Endodermal cell (in vitro differentiated cells): ENCODE results near the gene CDC123. TPM values are rescaled to one million over a fixed set of nuclear protein-coding genes. Genes with fewer than 3 reads are reported as not detected.

Experiments
- DNase-seq: peaks from one replicate; pipeline ENCODE4 v3.0.0-alpha.2; 2017
- H3K27ac ChIP-seq: 2 replicates; pipeline ENCODE4 v1.5.1; 2013; ENCODE audit warnings: mild to moderate bottlenecking, low read depth, low read length, moderate library complexity
- H3K27me3 ChIP-seq: 2 replicates; pipeline ENCODE4 v1.6.1; 2013; ENCODE audit warnings: mild to moderate bottlenecking, low read length, moderate library complexity; ENCODE audit not compliant: insufficient read depth, control insufficient read depth, poor library complexity, severe bottlenecking
- H3K36me3 ChIP-seq: 2 replicates; pipeline ENCODE4 v1.7.0; 2013; ENCODE audit warnings: mild to moderate bottlenecking, low read length, moderate library complexity; ENCODE audit not compliant: control insufficient read depth, insufficient read depth
- H3K4me1 ChIP-seq: one replicate; pipeline ENCODE4 v1.7.0; 2013; ENCODE audit warnings: low read length; ENCODE audit not compliant: control insufficient read depth, insufficient read depth
- H3K4me3 ChIP-seq: 2 replicates; pipeline ENCODE4 v1.5.1; 2013; ENCODE audit warnings: mild to moderate bottlenecking, low read length, moderate library complexity
- H3K9ac ChIP-seq: 2 replicates; pipeline ENCODE4 v1.6.1; 2013; ENCODE audit warnings: mild to moderate bottlenecking, low read length, moderate library complexity; ENCODE audit not compliant: poor library complexity, severe bottlenecking; ENCODE audit errors: extremely low read depth
- H3K9me3 ChIP-seq: 2 replicates; pipeline ENCODE4 v1.6.1; 2013; ENCODE audit warnings: mild to moderate bottlenecking, low read length, moderate library complexity; ENCODE audit not compliant: control insufficient read depth
- H3K27ac Mint-ChIP-seq: 2 replicates; pipeline ENCODE4 v1.8.0; 2020; ENCODE audit warnings: mixed read lengths
- H3K27me3 Mint-ChIP-seq: 2 replicates; pipeline ENCODE4 v1.8.0; 2021; ENCODE audit warnings: mild to moderate bottlenecking, mixed read lengths; ENCODE audit not compliant: insufficient read depth
- H3K36me3 Mint-ChIP-seq: 2 replicates; pipeline ENCODE4 v1.8.0; 2020; ENCODE audit warnings: low read depth, mixed read lengths
- H3K4me1 Mint-ChIP-seq: 2 replicates; pipeline ENCODE4 v1.8.0; 2020; ENCODE audit warnings: mixed read lengths
- H3K4me3 Mint-ChIP-seq: 2 replicates; pipeline ENCODE4 v1.8.0; 2020; ENCODE audit warnings: mild to moderate bottlenecking, moderate library complexity, mixed read lengths
- H3K9me3 Mint-ChIP-seq: 2 replicates; pipeline ENCODE4 v1.8.0; 2020; ENCODE audit warnings: mild to moderate bottlenecking, mixed read lengths
- CTCF ChIP-seq: fragments of 200-600 bp; sonication (generic); conservative IDR thresholded peaks from 2 replicates; pipeline ENCODE4 v1.5.0; 2021; ENCODE audit warnings: antibody characterized with exemption, mild to moderate bottlenecking
- WGBS, 2 experiments: methylation state at CpG; one replicate each; pipeline versions ENCODE4 v1.1.5 to v1.1.7; 2013; ENCODE audit warnings: missing lambda C conversion rate in 2 of 2, mixed read lengths in 1 of 2; ENCODE audit not compliant: insufficient coverage in 1 of 2, insufficient read length in 1 of 2; 5-methylcytosine and 5-hydroxymethylcytosine counted together
- total RNA-seq, 2 donors: library from RNA; stranded (reverse); fragmentation: NEBNext Ultra II Directional in 1 of 2; extraction: Animal tissue kit (Norgen Biotek cat#: 25700) in 1 of 2; gene quantifications; 2 replicates in 1 of 2; 3 replicates in 1 of 2; pipeline ENCODE4 v1.2.1, GENCODE V29; 2021

Gene CDC123
- total RNA-seq, 2 donors from 2014 or later = 104 to 123 TPM

GRCh38 chr10:12212454-12212853 lies 16.5 kb downstream of the CDC123 start:
- H3K36me3 Mint-ChIP-seq = peaks cover 74% of the 10 kb centered on the region

GRCh38 chr10:12213621-12214020 lies 17.6 kb downstream of the CDC123 start:
- Mint-ChIP-seq H3K36me3 (peaks cover 66% of the 10 kb centered on the region), H3K27me3 (no peaks in the 10 kb centered on the region), H3K4me3 (no peak overlapping the region), H3K9me3 (peaks cover 10% of the 10 kb centered on the region), H3K27ac (no peak overlapping the region), H3K4me1 (no peaks in the 10 kb centered on the region)
- whole genome bisulfite sequencing, 2 experiments = 88 to 97% methylated on average over 3 of the region's 3 CpGs
- peaks cover 80% of the 10 kb centered on the region for H3K36me3 ChIP-seq
- H3K27ac ChIP-seq = no peak overlapping the region
- H3K9ac ChIP-seq = no peak overlapping the region
- H3K9me3 ChIP-seq = peaks cover 5% of the 10 kb centered on the region
- H3K4me1 ChIP-seq = no peaks in the 10 kb centered on the region
- no peak for TF ChIP-seq CTCF
- no peaks in the 10 kb centered on the region for H3K27me3 ChIP-seq
- no peak for DNase-seq
- H3K4me3 ChIP-seq = no peak overlapping the region

More at GRCh38 chr10:12212454-12212853, 16.5 kb downstream of the CDC123 start:
- 80 to 88% methylated on average over 1 to 2 of the region's 3 CpGs for WGBS, 2 experiments
- Histone ChIP-seq H3K4me3 (no peak overlapping the region), H3K36me3 (peaks cover 84% of the 10 kb centered on the region), H3K4me1 (no peaks in the 10 kb centered on the region), H3K27ac (no peak overlapping the region), H3K9me3 (peaks cover 5% of the 10 kb centered on the region), H3K27me3 (no peaks in the 10 kb centered on the region), H3K9ac (no peak overlapping the region)
- Mint-ChIP-seq H3K27ac (no peak overlapping the region), H3K27me3 (no peaks in the 10 kb centered on the region), H3K9me3 (peaks cover 14% of the 10 kb centered on the region), H3K4me3 (no peak overlapping the region), H3K4me1 (no peaks in the 10 kb centered on the region)
- TF ChIP-seq CTCF = no peak
- no peak for DNase-seq

GRCh38 chr10:12214093-12214492 lies 18.1 kb downstream of the CDC123 start:
- Mint-ChIP-seq H3K9me3 (peaks cover 10% of the 10 kb centered on the region), H3K4me3 (no peak overlapping the region), H3K27me3 (no peaks in the 10 kb centered on the region), H3K4me1 (no peaks in the 10 kb centered on the region), H3K36me3 (peaks cover 66% of the 10 kb centered on the region), H3K27ac (peak overlapping the region; percentile 1)
- TF ChIP-seq CTCF = no peak
- Histone ChIP-seq H3K4me3 (no peak overlapping the region), H3K4me1 (no peaks in the 10 kb centered on the region), H3K36me3 (peaks cover 80% of the 10 kb centered on the region), H3K9ac (no peak overlapping the region), H3K27ac (no peak overlapping the region), H3K27me3 (no peaks in the 10 kb centered on the region), H3K9me3 (peaks cover 5% of the 10 kb centered on the region)
- DNase-seq = no peak
- WGBS, 2 experiments = 97 to 100% methylated on average over 2 to 4 of the region's 4 CpGs
